ENCODE measurements around the gene KIF5B. TPM values are rescaled to one million over a fixed set of nuclear protein-coding genes. Genes with fewer than 3 reads are reported as not detected.

Gene KIF5B
- total RNA-seq, 1 experiment from 2014 or later = 70.5 TPM

DNA sequence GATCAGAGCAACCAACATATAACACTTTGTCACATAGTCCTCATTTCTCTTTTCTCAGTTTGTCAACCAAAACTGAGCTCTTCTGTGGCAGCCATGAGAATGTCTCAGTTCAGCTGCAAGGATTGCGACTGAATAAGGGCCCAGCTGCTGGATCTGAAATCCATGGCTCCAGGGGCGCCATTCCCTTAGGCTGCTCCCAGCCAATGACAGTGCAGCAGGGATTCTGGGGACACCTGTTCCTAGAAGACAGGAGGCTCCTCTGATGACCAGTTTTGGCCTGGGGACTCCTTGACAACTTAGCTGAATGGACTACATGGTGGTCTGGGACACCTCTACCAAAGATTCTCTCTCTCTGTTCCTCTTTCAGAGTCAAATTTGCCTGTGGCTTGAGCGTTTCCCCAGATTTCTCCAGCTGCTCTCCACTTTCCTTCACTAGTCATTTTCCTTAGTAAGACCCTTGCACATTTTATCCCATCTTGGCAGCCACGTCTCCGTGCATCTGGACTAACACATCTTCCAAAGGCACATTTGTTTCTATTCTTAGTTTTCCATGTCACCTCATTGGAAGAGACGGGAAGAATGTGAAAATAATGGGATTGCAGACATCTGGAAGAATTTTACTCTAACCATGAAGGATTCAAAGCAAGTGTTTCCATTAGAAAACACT lies 28.1 kb upstream of the KIF5B start:
- H2BK15ac ChIP-seq (ENCODE audit: low read depth, low read length) = no peak overlapping the region

More for the DNA sequence above, 28.1 kb upstream of the KIF5B start:
- H3K4ac ChIP-seq (ENCODE audit: low read depth, low read length) = no peak overlapping the region
- no peak overlapping the region for H2AK5ac ChIP-seq (ENCODE audit: insufficient read length, low read length)
- no peak overlapping the region for H2BK12ac ChIP-seq (ENCODE audit: insufficient read length, low read depth, low read length)
- H3K9me3 Mint-ChIP-seq = no peaks in the 10 kb centered on the region
- H3T11ph ChIP-seq (ENCODE audit: low read length) = no peak overlapping the region
- no peaks in the 10 kb centered on the region for H3K36me3 Mint-ChIP-seq (ENCODE audit: insufficient read depth in 1 of 3, low read depth in 3 of 3)
- no peak overlapping the region for H2BK120ac ChIP-seq (ENCODE audit: low read depth, low read length, poor library complexity, severe bottlenecking)
- no peaks in the 10 kb centered on the region for H4K20me1 ChIP-seq (ENCODE audit: control insufficient read depth, insufficient read depth, insufficient read length)
- H3K4me1 ChIP-seq (ENCODE audit: insufficient read depth, low read length) = no peaks in the 10 kb centered on the region
- H3K9ac ChIP-seq (ENCODE audit: extremely low read depth, insufficient read length, low read length) = no peak overlapping the region
- H3K4me2 ChIP-seq (ENCODE audit: insufficient read depth, insufficient read length, low read length) = no peak overlapping the region
- no peaks in the 10 kb centered on the region for H3K79me2 ChIP-seq (ENCODE audit: insufficient read depth, low read length)
- no peak overlapping the region for H2BK20ac ChIP-seq (ENCODE audit: low read depth, low read length, poor library complexity, severe bottlenecking)
- H3K14ac ChIP-seq (ENCODE audit: insufficient read depth, low read length) = no peak overlapping the region; the same call in 1 of the 2 replicates
- no peak overlapping the region for H3K4me3 Mint-ChIP-seq
- no peak for DNase-seq
- no peak overlapping the region for H4K8ac ChIP-seq (replicated peaks; ENCODE audit: insufficient read length, low read depth, low read length)
- no peak overlapping the region for H4K5ac ChIP-seq (ENCODE audit: insufficient read length, low read depth, low read length)
- no peak overlapping the region for H3K23ac ChIP-seq (ENCODE audit: insufficient read length, low read depth, low read length)
- TF ChIP-seq, protein P1, sequence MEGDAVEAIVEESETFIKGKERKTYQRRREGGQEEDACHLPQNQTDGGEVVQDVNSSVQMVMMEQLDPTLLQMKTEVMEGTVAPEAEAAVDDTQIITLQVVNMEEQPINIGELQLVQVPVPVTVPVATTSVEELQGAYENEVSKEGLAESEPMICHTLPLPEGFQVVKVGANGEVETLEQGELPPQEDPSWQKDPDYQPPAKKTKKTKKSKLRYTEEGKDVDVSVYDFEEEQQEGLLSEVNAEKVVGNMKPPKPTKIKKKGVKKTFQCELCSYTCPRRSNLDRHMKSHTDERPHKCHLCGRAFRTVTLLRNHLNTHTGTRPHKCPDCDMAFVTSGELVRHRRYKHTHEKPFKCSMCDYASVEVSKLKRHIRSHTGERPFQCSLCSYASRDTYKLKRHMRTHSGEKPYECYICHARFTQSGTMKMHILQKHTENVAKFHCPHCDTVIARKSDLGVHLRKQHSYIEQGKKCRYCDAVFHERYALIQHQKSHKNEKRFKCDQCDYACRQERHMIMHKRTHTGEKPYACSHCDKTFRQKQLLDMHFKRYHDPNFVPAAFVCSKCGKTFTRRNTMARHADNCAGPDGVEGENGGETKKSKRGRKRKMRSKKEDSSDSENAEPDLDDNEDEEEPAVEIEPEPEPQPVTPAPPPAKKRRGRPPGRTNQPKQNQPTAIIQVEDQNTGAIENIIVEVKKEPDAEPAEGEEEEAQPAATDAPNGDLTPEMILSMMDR (conservative IDR thresholded peaks at IDR 0.05) = no peak
- H3K27ac ChIP-seq (ENCODE audit: insufficient read length, low read depth, low read length) = no peak overlapping the region
- peaks cover 6 to 7% of the 10 kb centered on the region in 2 experiments; a peak in 3 of 4 replicates for H3K4me1 Mint-ChIP-seq
- H4K91ac ChIP-seq (ENCODE audit: insufficient read length, low read depth, low read length) = no peak overlapping the region
- H3K27ac Mint-ChIP-seq = no peak overlapping the region
- no peaks in the 10 kb centered on the region for H3K23me2 ChIP-seq (ENCODE audit: insufficient read length, low read depth, low read length, poor library complexity, severe bottlenecking)
- H3K27me3 Mint-ChIP-seq (ENCODE audit: low read depth) = no peaks in the 10 kb centered on the region
- H2AFZ ChIP-seq (ENCODE audit: low read length) = no peak overlapping the region
- H3K9me3 ChIP-seq (ENCODE audit: control insufficient read depth, low read depth, low read length) = no peaks in the 10 kb centered on the region
- no peak overlapping the region for H2BK5ac ChIP-seq (ENCODE audit: insufficient read length, low read length)
- no peaks in the 10 kb centered on the region for H3K79me1 ChIP-seq (ENCODE audit: insufficient read depth, low read depth, low read length, poor library complexity, severe bottlenecking)
- H3K27me3 ChIP-seq (ENCODE audit: insufficient read depth, low read length) = no peaks in the 10 kb centered on the region
- no peak overlapping the region for H3K18ac ChIP-seq (ENCODE audit: insufficient read length, low read depth, low read length)
- no peak overlapping the region for H3K56ac ChIP-seq (ENCODE audit: insufficient read length, low read depth, low read length)
- no CpG with 5 or more reads among the region's 6 CpGs for WGBS (ENCODE audit: extremely low coverage, insufficient read length, low lambda C conversion rate)

All from H9 (cell line).